ENCODE measurements around the gene MUC3A.
A peak's percentile ranks its signal among the peaks of the same experiment; 100 is the strongest.

The MUC3A gene

GRCh38 chr7:101017064-101017777 lies 67.9 kb downstream of the MUC3A start:
- TF ChIP-seq, protein P1, sequence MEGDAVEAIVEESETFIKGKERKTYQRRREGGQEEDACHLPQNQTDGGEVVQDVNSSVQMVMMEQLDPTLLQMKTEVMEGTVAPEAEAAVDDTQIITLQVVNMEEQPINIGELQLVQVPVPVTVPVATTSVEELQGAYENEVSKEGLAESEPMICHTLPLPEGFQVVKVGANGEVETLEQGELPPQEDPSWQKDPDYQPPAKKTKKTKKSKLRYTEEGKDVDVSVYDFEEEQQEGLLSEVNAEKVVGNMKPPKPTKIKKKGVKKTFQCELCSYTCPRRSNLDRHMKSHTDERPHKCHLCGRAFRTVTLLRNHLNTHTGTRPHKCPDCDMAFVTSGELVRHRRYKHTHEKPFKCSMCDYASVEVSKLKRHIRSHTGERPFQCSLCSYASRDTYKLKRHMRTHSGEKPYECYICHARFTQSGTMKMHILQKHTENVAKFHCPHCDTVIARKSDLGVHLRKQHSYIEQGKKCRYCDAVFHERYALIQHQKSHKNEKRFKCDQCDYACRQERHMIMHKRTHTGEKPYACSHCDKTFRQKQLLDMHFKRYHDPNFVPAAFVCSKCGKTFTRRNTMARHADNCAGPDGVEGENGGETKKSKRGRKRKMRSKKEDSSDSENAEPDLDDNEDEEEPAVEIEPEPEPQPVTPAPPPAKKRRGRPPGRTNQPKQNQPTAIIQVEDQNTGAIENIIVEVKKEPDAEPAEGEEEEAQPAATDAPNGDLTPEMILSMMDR (IDR thresholded peaks at IDR 0.05), result no peak
- peak overlapping the region; percentile 35 for H3K4me2 ChIP-seq (ENCODE audit: low read length)
- no peak overlapping the region for H3K4me3 ChIP-seq (ENCODE audit: low read depth, low read length)
- H3K9ac ChIP-seq, result no peak overlapping the region
- H3K27ac ChIP-seq, result peak overlapping the region; percentile 9
- no peaks in the 10 kb centered on the region for H3K27me3 ChIP-seq (ENCODE audit: control insufficient read depth, insufficient read depth, low read length)
- no peaks in the 10 kb centered on the region for H3K36me3 ChIP-seq (ENCODE audit: control insufficient read depth, insufficient read depth, low read length)
- peak overlapping the region; percentile 70 for H2AFZ ChIP-seq
- H3K79me2 ChIP-seq, result no peaks in the 10 kb centered on the region
- no peaks in the 10 kb centered on the region for H3K9me3 ChIP-seq (ENCODE audit: control insufficient read depth, low read length)
- no peaks in the 10 kb centered on the region for H3K4me1 ChIP-seq

Measured in parathyroid adenoma (tissue), 2 donors.